GM10248 (cell line): Measurements from ENCODE around the gene RXFP3.

Source experiments
- CTCF ChIA-PET: fragments of 300-600 bp; sonication (Branson Sonifier 250); formaldehyde crosslinking; extraction: SDS; loops from one replicate; lab custom pipeline; 2021; ENCODE audit warnings: antibody characterized with exemption; lab: Yijun Ruan, JAX
- POLR2A ChIA-PET: fragments of 350-650 bp; sonication (Branson Sonifier 250); formaldehyde crosslinking; extraction: SDS; loops from one replicate; lab custom pipeline; 2020; ENCODE audit warnings: antibody characterized with exemption; lab: Yijun Ruan, JAX
- DNase-seq: peaks from one replicate; pipeline ENCODE4 v3.0.0; 2012; ENCODE audit errors: extremely low spot score
- TF ChIP-seq, protein P1 (sequence below): IDR thresholded peaks from 2 replicates; pipeline ENCODE4 v1.5.1; 2012; ENCODE audit warnings: mild to moderate bottlenecking, low read depth; ENCODE audit errors: extremely low read depth, missing control alignments, control extremely low read depth

RXFP3 gene

DNA sequence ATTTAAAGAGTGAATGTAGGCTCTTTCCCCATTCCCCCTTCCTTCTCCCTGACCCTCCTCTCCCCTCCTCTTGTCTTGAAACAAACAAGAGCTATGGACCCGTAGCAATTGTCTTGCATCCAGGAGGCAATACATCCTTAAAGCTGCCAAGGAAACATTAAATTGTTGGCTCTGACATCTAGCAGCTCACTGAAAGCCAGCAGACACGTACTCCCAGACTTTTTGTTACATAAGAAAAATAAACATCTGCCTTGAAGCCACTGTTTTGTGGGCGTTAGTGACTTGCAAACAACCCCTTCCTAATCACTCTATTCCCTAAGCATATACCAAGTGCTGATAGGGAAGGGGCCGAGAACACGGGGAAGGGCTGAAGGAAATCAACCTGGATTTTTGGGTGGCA is 39.7 kb downstream of the RXFP3 start:
- CTCF ChIA-PET, result interaction anchor here (0.8 to 1.2 kb wide), 3 partner anchors 20 to 540 kb away, joined by 3 to 4 read pairs (median 3); no protein-coding TSS in a partner anchor
- DNase-seq, result no peak
- TF ChIP-seq, protein P1, sequence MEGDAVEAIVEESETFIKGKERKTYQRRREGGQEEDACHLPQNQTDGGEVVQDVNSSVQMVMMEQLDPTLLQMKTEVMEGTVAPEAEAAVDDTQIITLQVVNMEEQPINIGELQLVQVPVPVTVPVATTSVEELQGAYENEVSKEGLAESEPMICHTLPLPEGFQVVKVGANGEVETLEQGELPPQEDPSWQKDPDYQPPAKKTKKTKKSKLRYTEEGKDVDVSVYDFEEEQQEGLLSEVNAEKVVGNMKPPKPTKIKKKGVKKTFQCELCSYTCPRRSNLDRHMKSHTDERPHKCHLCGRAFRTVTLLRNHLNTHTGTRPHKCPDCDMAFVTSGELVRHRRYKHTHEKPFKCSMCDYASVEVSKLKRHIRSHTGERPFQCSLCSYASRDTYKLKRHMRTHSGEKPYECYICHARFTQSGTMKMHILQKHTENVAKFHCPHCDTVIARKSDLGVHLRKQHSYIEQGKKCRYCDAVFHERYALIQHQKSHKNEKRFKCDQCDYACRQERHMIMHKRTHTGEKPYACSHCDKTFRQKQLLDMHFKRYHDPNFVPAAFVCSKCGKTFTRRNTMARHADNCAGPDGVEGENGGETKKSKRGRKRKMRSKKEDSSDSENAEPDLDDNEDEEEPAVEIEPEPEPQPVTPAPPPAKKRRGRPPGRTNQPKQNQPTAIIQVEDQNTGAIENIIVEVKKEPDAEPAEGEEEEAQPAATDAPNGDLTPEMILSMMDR, result no peak
- POLR2A ChIA-PET, result no interaction called here

DNA sequence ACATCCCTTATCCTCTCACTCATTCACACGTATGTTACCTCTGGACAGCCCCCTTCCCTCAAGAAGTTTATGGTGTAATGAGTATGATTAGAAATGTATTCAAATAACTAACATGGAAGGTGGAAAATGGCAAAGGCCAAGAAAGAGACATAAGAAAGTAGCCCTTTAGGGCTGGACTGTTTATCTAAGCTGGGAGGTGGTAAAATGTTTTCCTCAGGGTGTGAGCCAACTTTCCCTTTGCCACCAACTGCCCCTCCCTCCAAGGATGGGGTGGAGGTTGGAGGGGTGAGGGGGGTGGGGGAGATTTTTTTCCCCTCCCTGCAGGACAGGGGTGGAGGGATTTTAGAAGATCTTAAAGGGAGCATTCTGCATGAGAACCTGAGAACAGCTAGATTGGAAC is 40.1 kb downstream of the RXFP3 start:
- CTCF ChIA-PET, result interaction anchor here (1.1 to 1.2 kb wide), 2 partner anchors 19 to 21 kb away, joined by 3 to 4 read pairs; no protein-coding TSS in a partner anchor
- POLR2A ChIA-PET, result no interaction called here
- TF ChIP-seq, protein P1, result no peak
- no peak for DNase-seq

DNA sequence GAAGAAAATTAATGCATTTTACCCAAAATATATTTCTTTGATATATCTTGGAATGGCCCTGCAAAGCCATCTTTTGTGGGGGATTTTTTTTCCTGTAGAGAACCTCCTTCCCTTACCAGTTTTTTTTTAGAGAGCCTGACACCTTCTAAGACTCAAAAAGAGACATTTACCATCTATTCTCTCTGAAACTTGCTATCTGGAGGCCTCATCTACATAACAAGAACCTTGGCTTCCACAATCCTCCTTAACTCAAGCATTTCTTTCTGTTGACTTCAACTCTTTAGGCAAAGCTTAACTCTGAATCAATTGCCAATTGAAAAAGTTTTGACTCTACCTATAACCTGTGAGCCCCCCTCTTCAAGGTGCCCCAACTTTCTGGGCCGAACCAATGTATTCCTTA is 42.1 kb downstream of the RXFP3 start:
- no peak for DNase-seq
- TF ChIP-seq, protein P1, result no peak
- CTCF ChIA-PET, result interaction anchor here (0.8 to 6.7 kb wide), 4 partner anchors 8 to 550 kb away, joined by 3 to 38 read pairs (median 4); no protein-coding TSS in a partner anchor
- POLR2A ChIA-PET, result no interaction called here

DNA sequence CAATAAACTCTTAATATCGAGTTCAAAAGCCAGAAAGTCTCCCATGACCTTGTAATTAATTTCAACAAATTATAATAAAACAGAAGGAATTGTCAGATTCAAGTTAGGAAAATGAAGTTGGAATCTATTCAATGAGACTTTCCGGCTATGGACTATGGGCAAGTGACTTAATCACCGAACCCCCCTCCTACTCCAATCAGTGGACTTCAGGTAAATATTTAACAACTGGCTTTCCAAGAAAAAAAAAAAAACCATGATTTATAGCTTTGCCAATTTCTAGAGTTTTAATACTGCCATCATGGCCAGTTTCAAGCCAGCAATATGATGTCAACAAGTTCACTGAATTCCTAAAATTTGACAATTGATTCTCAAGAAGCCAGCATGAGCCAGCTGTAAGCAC is 43.8 kb downstream of the RXFP3 start:
- TF ChIP-seq, protein P1, result no peak
- ChIA-PET CTCF (interaction anchor here (0.6 to 6.7 kb wide), 4 partner anchors 10 to 46 kb away, joined by 3 to 38 read pairs (median 3); no protein-coding TSS in a partner anchor), POLR2A (no interaction called here)
- no peak for DNase-seq

DNA sequence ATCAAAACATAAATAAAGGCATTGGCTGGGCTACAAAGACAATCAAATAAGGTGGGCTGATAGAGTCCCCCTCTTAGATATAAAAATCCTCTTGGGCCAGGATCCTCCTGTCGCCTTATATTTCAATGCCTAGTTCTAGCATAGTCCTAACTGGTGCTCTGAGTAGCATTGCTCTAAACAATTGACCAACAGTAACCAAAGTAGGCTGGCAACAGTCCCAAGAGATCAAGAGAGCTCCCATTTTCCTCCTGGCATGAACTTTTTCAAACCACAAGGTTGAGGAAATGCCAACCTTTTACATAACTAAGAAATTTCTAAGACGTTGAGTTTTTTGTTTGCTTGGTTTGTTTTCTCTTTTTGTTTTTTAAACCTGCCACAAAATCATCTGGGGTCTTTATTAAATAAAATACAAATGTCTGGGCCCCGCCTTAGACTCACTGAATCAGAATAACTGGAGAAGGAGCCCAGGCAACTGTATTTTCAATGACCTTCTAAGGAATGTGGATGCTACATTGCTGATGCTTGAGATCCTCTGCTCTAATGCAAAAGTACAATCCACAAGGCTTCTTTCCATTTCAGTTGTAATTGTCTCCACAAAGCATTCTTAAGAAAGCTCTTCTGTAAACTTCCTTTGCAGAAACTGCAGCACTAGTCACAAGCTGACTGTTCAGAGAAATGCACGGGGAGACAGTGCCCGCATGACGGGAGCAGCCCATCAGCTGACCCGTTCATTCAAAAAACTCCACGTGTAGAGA is 45.4 kb downstream of the RXFP3 start:
- DNase-seq, result no peak
- TF ChIP-seq, protein P1, result no peak
- CTCF ChIA-PET, result interaction anchor here (0.7 to 6.7 kb wide), 4 partner anchors 10 to 19 kb away, joined by 3 to 38 read pairs (median 3); no protein-coding TSS in a partner anchor
- POLR2A ChIA-PET, result no interaction called here

DNA sequence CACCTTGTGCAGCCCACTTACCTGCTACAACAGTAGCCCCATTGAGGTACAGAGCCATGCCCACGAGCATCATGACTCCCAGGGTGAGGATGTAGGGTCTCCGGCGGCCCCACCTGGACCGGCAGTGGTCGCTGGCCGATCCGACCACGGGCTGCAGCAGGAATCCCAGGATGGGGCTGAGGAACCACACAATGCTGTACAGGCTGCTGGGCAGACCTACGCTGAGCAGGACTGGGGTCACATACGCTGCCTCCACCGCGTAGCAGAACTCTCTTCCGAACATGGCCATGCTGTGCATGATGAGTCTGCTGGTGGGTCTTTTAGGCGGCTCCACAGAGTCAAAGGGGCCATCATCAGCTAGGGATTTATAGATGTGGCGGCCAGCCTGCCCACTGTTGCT is 48.0 kb downstream of the RXFP3 start:
- CTCF ChIA-PET, result interaction anchor here (1.0 to 6.7 kb wide), 2 partner anchors 13 to 14 kb away, joined by 4 to 38 read pairs; no protein-coding TSS in a partner anchor
- POLR2A ChIA-PET, result no interaction called here
- TF ChIP-seq, protein P1, result no peak
- DNase-seq, result no peak
